ENCODE measurements around the gene RUNX1.

GRCh38 chr21:34807146-34807880 is 241.8 kb downstream of the RUNX1 start:
- no peak for TF ChIP-seq POLR2A (IDR thresholded peaks at IDR 0.05; ENCODE audit: low read depth, low read length)
- no peak for TF ChIP-seq TAF1 (IDR thresholded peaks at IDR 0.05; ENCODE audit: borderline replicate concordance, low read depth, low read length)
